PC-3 (cell line): ENCODE measurements around the gene ARHGAP31. TPM values are rescaled to one million over a fixed set of nuclear protein-coding genes. Genes with fewer than 3 reads are reported as not detected.
"Not testable (repeated sequence)": the region's sequence is repeated elsewhere in the genome, so short reads cannot be mapped to it uniquely, and the experiment has no call there.

Experiments
- ATAC-seq: fragments of 200-7000 bp; cut with Tn5 transposase; 2 replicates; pipeline ENCODE4 v1.9.1; 2020; ENCODE audit warnings: mild to moderate bottlenecking, moderate library complexity
- BruUV-seq: library from RNA; stranded (reverse); fragments of 400-500 nt; replicated peaks from 2 replicates; lab custom pipeline; 2021; lab: Mats Ljungman, UMichigan
- CTCF ChIA-PET: fragments of 300-600 bp; sonication (Branson Sonifier 250); formaldehyde crosslinking; loops from one replicate; lab custom pipeline; 2022; ENCODE audit warnings: antibody characterized with exemption; lab: Charles Lee
- POLR2A ChIA-PET: fragments of 300-600 bp; sonication (Branson Sonifier 250); formaldehyde crosslinking; loops from one replicate; lab custom pipeline; 2022; ENCODE audit warnings: antibody characterized with exemption; ENCODE audit not compliant: unreplicated experiment; lab: Charles Lee
- DNase-seq: peaks from one replicate; pipeline ENCODE4 v3.0.0-alpha.2; 2015
- H2AFZ ChIP-seq: fragments of 300-600 bp; sonication (generic); 2 replicates; pipeline ENCODE4 v1.6.0; 2016; ENCODE audit warnings: antibody characterized with exemption, low read length
- H3F3A ChIP-seq: fragments of 300-600 bp; sonication (generic); one replicate; pipeline ENCODE4 v1.6.0; 2017; ENCODE audit warnings: antibody characterized with exemption, low read length, control low read depth, mild to moderate bottlenecking; ENCODE audit not compliant: unreplicated experiment
- H3K27ac ChIP-seq: fragments of 300-600 bp; sonication (generic); 2 replicates; pipeline ENCODE4 v1.5.1; 2016; ENCODE audit warnings: mild to moderate bottlenecking, low read length
- H3K27me3 ChIP-seq: fragments of 300-600 bp; sonication (generic); 2 replicates; pipeline ENCODE4 v1.6.1; 2016; ENCODE audit warnings: low read length, mixed read lengths
- H3K36me3 ChIP-seq: fragments of 300-600 bp; sonication (generic); 2 replicates; pipeline ENCODE4 v1.6.1; 2016; ENCODE audit warnings: low read depth, mixed run types, low read length, mixed read lengths
- H3K4me1 ChIP-seq: fragments of 300-600 bp; sonication (generic); 2 replicates; pipeline ENCODE4 v1.5.1; 2016; ENCODE audit warnings: low read length; ENCODE audit not compliant: insufficient read depth
- H3K4me2 ChIP-seq: fragments of 300-600 bp; sonication (generic); 2 replicates; pipeline ENCODE4 v1.6.0; 2016; ENCODE audit warnings: low read length
- H3K4me3 ChIP-seq: fragments of 300-600 bp; sonication (generic); 2 replicates; pipeline ENCODE4 v1.5.1; 2016; ENCODE audit warnings: mild to moderate bottlenecking, low read length, mixed read lengths
- H3K79me2 ChIP-seq: fragments of 300-600 bp; sonication (generic); 2 replicates; pipeline ENCODE4 v1.6.1; 2017; ENCODE audit warnings: low read length, mixed read lengths
- H3K9ac ChIP-seq: fragments of 300-600 bp; sonication (generic); 2 replicates; pipeline ENCODE4 v1.6.0; 2016; ENCODE audit warnings: mild to moderate bottlenecking, low read length
- H3K9me2 ChIP-seq: fragments of 300-600 bp; sonication (generic); replicated peaks from 2 replicates; pipeline ENCODE4 v1.6.1; 2016; ENCODE audit warnings: mixed run types, low read length, mixed read lengths
- H3K9me3 ChIP-seq: fragments of 300-600 bp; sonication (generic); 2 replicates; pipeline ENCODE4 v1.6.1; 2016; ENCODE audit warnings: low read length, mixed read lengths
- H4K20me1 ChIP-seq: fragments of 300-600 bp; sonication (generic); 2 replicates; pipeline ENCODE4 v1.6.1; 2016; ENCODE audit warnings: low read length, mixed read lengths
- EZH2 ChIP-seq: fragments of 300-600 bp; sonication (generic); IDR thresholded peaks from one replicate; pipeline ENCODE4 v1.6.1; 2017; ENCODE audit warnings: antibody characterized with exemption, mild to moderate bottlenecking, low read length; ENCODE audit not compliant: unreplicated experiment
- EZH2phosphoT487 ChIP-seq: fragments of 300-600 bp; sonication (generic); IDR thresholded peaks from 2 replicates; pipeline ENCODE4 v1.6.1; 2018; ENCODE audit warnings: mild to moderate bottlenecking, antibody characterized with exemption, low read length, borderline replicate concordance
- intact Hi-C: fragments of 100-400 bp; cut with micrococcal nuclease; formaldehyde crosslinking; loops from 2 replicates; pipeline ENCODE4 v1.9.0; 2023
- total RNA-seq: library from RNA; depleted of rRNA; stranded (reverse); fragments of >200 nt; gene quantifications from 2 replicates; pipeline ENCODE4 v1.2.3, GENCODE V29; 2014
- TF ChIP-seq, protein P1 (sequence below): fragments of 300-600 bp; sonication (generic); conservative IDR thresholded peaks from 2 replicates; pipeline ENCODE4 v1.5.1; 2017; ENCODE audit warnings: antibody characterized with exemption, low read depth, mild to moderate bottlenecking, low read length

ARHGAP31 gene
- total RNA-seq, 1 experiment from 2014 or later = 7.8 TPM

DNA sequence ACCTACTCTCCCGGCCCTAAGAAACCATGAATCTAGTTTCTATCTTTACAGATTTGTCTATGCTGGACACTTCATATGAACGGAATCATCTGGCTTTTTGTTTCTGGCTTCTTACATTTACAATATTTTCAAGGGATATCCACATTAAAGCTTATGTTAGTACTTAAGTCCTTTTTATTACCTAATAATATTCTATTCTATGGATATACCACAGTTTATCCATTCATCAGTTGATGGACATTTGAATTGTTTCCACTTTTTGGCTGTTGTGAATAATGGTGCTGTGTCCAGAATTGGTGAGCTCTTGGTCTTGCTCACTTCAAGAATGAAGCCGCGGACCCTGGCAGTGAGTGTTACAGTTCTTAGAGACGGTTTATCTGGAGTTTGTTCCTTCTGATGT lies 42.6 kb downstream of the ARHGAP31 start:
- no peaks in the 10 kb centered on the region for H4K20me1 ChIP-seq
- H3K36me3 ChIP-seq = 0 out of 2 replicates have a peak, but pooled peaks cover 4% of the 10 kb centered on the region
- DNase-seq (no peak), ATAC-seq (no peak)
- no peak overlapping the region for H3K27ac ChIP-seq
- no peaks in the 10 kb centered on the region for H3K27me3 ChIP-seq
- no peak overlapping the region for H3K4me2 ChIP-seq
- TF ChIP-seq EZH2phosphoT487 (no peak), EZH2 (no peak)
- TF ChIP-seq, protein P1, sequence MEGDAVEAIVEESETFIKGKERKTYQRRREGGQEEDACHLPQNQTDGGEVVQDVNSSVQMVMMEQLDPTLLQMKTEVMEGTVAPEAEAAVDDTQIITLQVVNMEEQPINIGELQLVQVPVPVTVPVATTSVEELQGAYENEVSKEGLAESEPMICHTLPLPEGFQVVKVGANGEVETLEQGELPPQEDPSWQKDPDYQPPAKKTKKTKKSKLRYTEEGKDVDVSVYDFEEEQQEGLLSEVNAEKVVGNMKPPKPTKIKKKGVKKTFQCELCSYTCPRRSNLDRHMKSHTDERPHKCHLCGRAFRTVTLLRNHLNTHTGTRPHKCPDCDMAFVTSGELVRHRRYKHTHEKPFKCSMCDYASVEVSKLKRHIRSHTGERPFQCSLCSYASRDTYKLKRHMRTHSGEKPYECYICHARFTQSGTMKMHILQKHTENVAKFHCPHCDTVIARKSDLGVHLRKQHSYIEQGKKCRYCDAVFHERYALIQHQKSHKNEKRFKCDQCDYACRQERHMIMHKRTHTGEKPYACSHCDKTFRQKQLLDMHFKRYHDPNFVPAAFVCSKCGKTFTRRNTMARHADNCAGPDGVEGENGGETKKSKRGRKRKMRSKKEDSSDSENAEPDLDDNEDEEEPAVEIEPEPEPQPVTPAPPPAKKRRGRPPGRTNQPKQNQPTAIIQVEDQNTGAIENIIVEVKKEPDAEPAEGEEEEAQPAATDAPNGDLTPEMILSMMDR = no peak
- ChIA-PET POLR2A (no interaction called here), CTCF (no interaction called here)
- BruUV-seq = no TSS peak
- H3K9me2 ChIP-seq = no peaks in the 10 kb centered on the region
- H3K4me3 ChIP-seq = no peak overlapping the region
- intact Hi-C loops = no loop called here
- H3K9me3 ChIP-seq = no peaks in the 10 kb centered on the region
- H3K9ac ChIP-seq = no peak overlapping the region
- H3K4me1 ChIP-seq = no peaks in the 10 kb centered on the region
- no peaks in the 10 kb centered on the region for H3F3A ChIP-seq
- no peak overlapping the region for H2AFZ ChIP-seq
- no peaks in the 10 kb centered on the region for H3K79me2 ChIP-seq

DNA sequence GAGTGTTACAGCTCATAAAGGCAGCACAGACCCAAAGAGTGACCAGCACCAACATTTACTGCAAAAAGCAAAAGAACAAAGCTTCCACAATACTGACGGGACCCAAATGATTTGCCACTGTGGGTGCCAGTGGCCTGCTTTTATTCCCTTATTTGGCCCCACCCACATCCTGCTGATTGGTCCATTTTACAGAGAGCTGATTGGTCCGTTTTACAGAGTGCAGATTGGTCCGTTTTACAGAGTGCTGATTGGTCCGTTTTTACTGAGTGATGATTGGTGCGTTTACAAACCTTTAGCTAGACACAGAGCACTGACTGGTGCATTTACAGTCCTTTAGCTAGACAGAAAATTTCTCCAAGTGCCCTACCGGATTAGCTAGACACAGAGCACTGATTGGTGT lies 43.2 kb downstream of the ARHGAP31 start:
- H4K20me1 ChIP-seq, ATAC-seq, H3K36me3 ChIP-seq, H3K4me1 ChIP-seq, H2AFZ ChIP-seq, H3K9me2 ChIP-seq, H3F3A ChIP-seq, H3K79me2 ChIP-seq, H3K27ac ChIP-seq, intact Hi-C loops, CTCF ChIA-PET, H3K4me2 ChIP-seq, DNase-seq, POLR2A ChIA-PET, H3K27me3 ChIP-seq, H3K9me3 ChIP-seq, H3K9ac ChIP-seq, H3K4me3 ChIP-seq, BruUV-seq: not testable (repeated sequence)

DNA sequence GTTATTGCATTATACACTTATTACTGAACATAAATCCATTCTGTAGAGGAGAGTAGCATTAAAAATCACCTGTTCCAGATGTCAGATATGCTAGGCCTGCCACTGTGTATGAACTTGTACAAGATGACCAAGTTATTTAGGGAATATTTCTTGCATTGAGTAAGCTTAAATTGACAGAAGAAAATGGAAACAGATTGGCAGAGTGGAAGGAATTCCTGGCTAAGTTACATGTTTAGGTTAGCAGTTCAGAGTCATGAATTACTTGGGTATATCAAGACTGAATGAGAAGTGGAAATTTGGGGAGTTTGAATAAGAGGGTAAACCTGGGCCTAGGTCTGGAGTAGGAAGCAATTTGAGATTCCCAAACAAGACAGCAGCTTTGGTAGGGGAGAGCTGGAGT lies 44.6 kb downstream of the ARHGAP31 start:
- Histone ChIP-seq H3K4me1 (no peaks in the 10 kb centered on the region), H3F3A (no peaks in the 10 kb centered on the region), H2AFZ (no peak overlapping the region), H3K36me3 (0 out of 2 replicates have a peak, but pooled peaks cover 4% of the 10 kb centered on the region), H3K4me2 (no peak overlapping the region), H3K9me2 (no peaks in the 10 kb centered on the region), H3K9me3 (no peaks in the 10 kb centered on the region), H3K27ac (no peak overlapping the region), H3K79me2 (no peaks in the 10 kb centered on the region), H3K9ac (no peak overlapping the region), H3K27me3 (no peaks in the 10 kb centered on the region), H3K4me3 (no peak overlapping the region), H4K20me1 (no peaks in the 10 kb centered on the region)
- CTCF ChIA-PET = no interaction called here
- TF ChIP-seq, protein P1 = no peak
- TF ChIP-seq EZH2 = no peak
- no peak for TF ChIP-seq EZH2phosphoT487
- ATAC-seq (no peak), DNase-seq (no peak)
- POLR2A ChIA-PET = no interaction called here
- intact Hi-C loops = no loop called here
- no TSS peak for BruUV-seq
